ENCODE results near the gene FOSB. TPM values are rescaled to one million over a fixed set of nuclear protein-coding genes. Genes with fewer than 3 reads are reported as not detected.

Gene FOSB
- polyA plus RNA-seq, 2 of the 4 experiments (the other 2 are of a cell fraction), result 0.57 to 48.8 TPM

- Histone ChIP-seq H3K4me3 (no peak overlapping the region), H3K9me3 (no peaks in the 10 kb centered on the region), H3K4me2 (peak overlapping the region; percentile 90; the same call in 1 of the 3 replicates), H3K27ac (no peak overlapping the region), H3K4me1 (peaks cover 24% of the 10 kb centered on the region)
- TF ChIP-seq HMGXB4 (CRISPR knock-in tag; IDR thresholded peaks at IDR 0.05; ENCODE audit: borderline replicate concordance) (no peak), RAD21 (conservative IDR thresholded peaks at IDR 0.05 in 1 of 2, IDR thresholded peaks at IDR 0.05 in 1 of 2) (no peak), CBX2 (IDR thresholded peaks at IDR 0.05; ENCODE audit: borderline replicate concordance, low read depth) (no peak), SMC3 (IDR thresholded peaks at IDR 0.05) (no peak), ELK1 (IDR thresholded peaks at IDR 0.05; ENCODE audit: low read depth, low read length) (no peak), ATOH8 (CRISPR knock-in tag; IDR thresholded peaks at IDR 0.05; ENCODE audit: low read depth) (no peak), BCL3 (IDR thresholded peaks at IDR 0.05) (no peak), EHF (CRISPR knock-in tag; IDR thresholded peaks at IDR 0.05) (no peak), CTCF (IDR thresholded peaks at IDR 0.05) (no peak)
- no peak for ATAC-seq
- WGBS (ENCODE audit: missing lambda C conversion rate), result 90% methylated on average over 6 of the region's 6 CpGs
- no peak for FAIRE-seq
- no peak for DNase-seq (ENCODE audit: low read depth in 1 of 2, low spot score in 1 of 2)
- ChIA-PET POLR2A (no interaction called here), CTCF (interaction anchor here (0.6 to 2.3 kb wide), 5 partner anchors 17 to 63 kb away, joined by 3 to 8 read pairs (median 4); no protein-coding TSS in a partner anchor)
Observed at GRCh38 chr19:45421947-45422498, 45.8 kb upstream of the FOSB start.

- Histone ChIP-seq H3K27ac (peak overlapping the region; percentile 93 to 95), H3K4me2 (peak overlapping the region; percentile 90), H3K9me3 (no peaks in the 10 kb centered on the region), H3K4me3 (peak overlapping the region; percentile 58), H3K4me1 (peaks cover 28% of the 10 kb centered on the region)
- TF ChIP-seq BHLHE40 (IDR thresholded peaks at IDR 0.05; ENCODE audit: low read depth, low read length) (no peak), MAFK (IDR thresholded peaks at IDR 0.05; ENCODE audit: partially characterized antibody) (no peak)
- POLR2A ChIA-PET, result interaction anchor here (0.9 to 1.0 kb wide), 3 partner anchors 17 to 49 kb away, joined by 3 to 6 read pairs (median 3); partner anchors contain the start of gene PPP1R13L
- FAIRE-seq (no peak), ATAC-seq (no peak), DNase-seq (ENCODE audit: low read depth in 1 of 2, low spot score in 1 of 2) (peak in 1 of 2 experiments; percentile 7)
- CTCF ChIA-PET, result interaction anchor here (4.8 to 27.6 kb wide), 2 partner anchors 20 to 44 kb away, joined by 44 to 1883 read pairs; partner anchors contain the start of genes FOSB and PPP1R13L
- 16% methylated on average over 20 of the region's 20 CpGs for WGBS (ENCODE audit: missing lambda C conversion rate)
Observed at GRCh38 chr19:45423033-45423588, 44.7 kb upstream of the FOSB start.
